HuH-7 (cell line): ENCODE measurements around the gene TFEC.
"Not testable (repeated sequence)": the region's sequence is repeated elsewhere in the genome, so short reads cannot be mapped to it uniquely, and the experiment has no call there.

Experiments
- DNase-seq: peaks from one replicate; pipeline ENCODE4 v3.0.0; 2011; ENCODE audit warnings: low spot score

TFEC gene

DNA sequence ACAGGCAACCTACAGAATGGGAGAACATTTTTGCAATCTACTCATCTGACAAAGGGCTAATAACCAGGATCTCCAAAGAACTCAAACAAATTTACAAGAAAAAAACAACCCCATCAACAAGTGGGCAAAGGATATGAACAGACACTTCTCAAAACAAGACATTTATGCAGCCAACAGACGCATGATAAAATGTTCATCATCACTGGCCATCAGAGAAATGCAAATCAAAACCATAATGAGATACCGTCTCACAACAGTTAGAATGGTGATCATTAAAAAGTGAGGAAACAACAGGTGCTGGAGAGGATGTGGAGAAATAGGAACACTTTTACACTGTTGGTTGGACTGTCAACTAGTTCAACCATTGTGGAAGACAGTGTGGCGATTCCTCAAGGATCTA, 100.8 kb downstream of the TFEC start:
- not testable (repeated sequence) for DNase-seq

DNA sequence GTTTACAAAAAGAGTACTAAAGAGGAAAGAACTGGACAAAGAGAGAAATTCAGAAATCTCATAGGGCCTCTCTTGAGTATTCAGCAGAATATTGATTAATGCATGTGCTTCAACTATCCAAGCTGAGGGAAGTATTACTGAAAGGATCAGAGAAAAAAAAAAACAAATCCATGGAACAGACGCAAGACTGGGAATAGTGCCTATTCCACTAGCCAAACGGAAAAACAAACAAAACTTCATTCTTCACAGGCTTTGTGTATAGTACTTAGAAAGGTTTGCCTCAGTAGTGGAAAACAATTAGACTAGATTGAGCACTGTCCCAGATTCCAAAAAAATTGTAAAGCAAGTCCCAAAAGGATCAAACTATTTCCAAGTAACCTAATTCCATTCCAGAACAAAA, 106.2 kb downstream of the TFEC start:
- no peak for DNase-seq

DNA sequence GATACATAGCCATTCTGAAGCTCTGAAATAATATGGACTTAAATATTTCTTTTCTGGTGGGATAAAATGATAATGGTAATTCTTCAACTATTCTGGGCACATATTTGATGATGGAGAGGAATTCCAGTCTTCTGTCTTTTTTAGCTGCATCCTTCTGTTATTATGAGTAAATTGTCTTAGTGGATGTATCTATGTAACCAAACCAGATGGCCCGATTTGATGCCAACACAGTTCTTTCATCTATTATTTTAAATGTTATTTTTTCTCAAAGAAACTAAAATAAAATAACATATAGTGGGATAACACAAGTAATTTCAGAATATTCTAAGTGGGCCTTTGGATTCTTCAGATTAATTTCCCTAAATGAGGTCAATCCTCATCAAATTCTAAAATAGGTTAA, 110.2 kb downstream of the TFEC start:
- DNase-seq: no peak

DNA sequence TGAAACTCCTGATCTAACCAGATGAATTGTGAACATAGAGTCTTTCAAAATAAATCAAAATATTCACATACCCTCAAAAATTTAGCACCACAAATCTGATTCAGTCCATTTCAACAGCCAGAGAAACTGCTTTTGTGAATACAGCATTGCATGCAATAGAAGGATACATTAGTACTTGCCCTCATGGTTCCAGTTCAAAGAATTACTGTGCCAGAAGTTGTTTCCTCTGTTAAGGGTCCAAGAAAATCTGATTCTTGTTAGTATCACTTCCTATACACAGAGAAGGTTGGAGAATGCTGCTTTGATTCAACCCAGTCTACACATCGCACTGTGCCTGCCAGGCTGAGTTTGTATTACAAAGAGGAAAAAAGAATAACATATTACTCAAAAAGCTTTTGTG, 115.6 kb downstream of the TFEC start:
- DNase-seq: no peak

DNA sequence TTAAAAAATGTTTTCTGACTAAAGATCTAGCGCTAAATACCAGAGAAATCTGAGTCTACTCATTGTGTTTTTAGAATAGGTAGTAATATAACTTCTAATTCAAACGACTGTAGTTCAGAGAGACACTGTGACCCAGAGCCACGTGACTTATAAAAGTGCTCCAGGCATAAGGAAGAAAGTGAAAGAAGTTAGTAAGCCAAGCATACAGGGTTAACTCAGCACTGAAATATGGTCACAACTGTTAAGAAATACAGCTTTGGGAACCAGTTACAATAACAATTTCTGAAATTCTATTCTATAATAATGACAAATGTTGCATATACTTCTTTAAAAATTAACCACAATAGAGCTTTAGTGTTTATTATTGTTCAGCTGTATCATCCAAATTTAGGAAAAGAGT, 119.1 kb downstream of the TFEC start:
- no peak for DNase-seq

DNA sequence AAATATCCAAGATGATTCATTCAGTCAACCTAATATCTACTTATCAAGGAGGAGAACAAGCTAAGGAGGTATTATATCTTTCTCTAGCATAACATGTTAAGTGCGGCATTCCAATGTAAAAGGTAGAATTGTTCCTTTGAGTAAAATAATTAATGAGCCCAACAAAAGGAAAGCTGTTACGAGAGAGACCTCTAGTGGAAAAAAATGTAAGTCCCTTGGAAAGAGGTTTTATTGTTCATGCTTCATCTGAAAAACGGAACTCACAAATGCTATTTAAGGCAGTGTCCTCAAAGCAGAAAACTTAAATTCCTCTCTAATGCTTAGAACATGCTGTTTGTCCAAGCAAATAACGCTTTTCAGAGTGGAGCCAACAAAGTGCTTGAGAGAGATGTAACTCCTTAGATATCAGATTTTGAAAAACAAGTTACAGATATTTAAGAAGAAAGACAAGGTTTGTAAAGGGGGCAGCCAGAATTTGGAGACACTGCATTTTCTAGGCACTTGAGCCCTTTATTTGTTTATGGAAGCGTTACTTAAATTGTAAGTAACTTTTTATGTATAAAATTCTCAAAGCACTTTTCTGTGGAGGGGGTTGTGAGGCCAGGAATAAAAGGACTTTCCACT, 119.9 kb downstream of the TFEC start:
- peak; percentile 8 for DNase-seq

DNA sequence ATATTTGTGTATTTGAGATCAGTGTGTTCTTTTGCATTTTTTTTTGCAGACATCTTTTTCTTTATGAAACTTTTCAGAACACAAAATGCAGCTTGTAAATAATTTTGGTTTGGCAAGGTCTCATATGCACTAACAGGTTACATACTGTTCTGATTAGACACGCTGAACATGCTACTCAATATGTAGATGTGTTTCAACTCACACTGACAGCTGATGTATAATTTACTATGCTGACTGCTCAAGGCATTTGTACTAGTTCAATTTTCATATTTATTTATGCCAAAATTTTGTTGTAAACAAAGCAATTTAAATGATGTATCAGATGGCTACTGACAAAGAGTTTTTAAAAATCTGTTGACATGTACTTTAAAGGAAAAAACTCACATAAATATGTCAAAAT, 123.8 kb downstream of the TFEC start:
- DNase-seq: no peak

DNA sequence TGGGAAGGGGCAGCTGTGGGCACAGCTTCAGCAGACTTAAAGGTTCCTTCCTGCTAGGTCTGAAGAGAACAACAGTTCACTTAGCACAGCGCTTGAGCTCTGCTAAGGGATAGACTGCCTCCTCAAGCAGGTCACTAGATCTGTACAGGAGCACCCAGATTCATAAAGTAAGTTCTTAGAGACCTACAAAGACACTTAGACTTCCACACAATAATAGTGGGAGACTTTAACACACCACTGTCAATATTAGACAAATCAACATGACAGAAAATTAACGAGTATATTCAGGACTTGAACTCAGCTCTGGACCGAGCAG, 140.9 kb downstream of the TFEC start:
- no peak for DNase-seq

DNA sequence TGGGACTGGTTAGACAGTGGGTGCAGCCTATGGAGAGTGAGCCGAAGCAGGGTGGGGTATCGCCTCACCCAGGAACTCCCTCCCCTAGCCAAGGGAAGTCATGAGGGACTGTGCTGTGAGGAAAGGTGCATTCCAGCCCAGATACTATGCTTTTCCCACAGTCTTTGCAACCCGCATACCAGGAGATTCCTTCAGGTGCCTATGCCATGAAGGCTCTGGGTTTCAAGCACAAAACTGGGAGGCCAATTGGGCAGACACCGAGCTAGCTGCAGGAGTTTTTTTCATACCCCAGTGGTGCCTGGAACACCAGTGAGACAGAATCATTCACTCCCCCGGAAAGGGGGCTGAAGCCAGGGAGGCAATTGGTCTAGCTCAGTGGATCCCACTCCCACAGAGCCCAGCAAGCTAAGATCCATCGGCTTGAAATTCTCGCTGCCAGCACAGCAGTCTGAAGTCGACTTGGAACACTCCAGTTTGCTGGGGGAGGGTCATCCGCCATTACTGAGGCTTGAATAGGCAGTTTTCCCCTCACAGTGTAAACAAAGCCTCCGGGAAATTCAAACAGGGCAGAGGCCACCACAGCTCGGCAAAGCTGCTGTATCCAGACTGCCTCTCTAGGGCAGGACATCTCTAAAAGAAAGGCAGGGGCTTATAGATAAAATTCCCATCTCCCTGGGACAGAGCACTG, 141.4 kb downstream of the TFEC start:
- no peak for DNase-seq

DNA sequence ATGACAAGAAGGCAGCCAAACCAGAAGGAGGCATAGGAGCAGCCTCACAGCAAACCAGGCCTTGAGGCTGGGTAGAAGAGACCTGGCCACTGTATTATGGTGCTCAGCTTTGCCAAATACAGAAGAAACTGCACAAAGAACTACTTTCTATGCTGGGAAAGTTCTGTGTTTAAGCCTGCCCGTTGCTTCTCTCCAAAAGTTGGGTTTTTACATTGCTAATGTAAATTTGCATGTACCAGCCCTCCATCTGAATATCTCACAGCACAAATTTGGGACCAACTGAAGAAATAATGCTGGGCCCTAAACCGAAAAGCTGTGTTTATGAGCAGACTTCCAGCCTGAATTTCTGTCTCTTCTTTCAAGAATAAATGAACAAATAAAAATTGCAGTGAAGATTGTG, 145.0 kb downstream of the TFEC start:
- DNase-seq: no peak
